Endothelial cell (in vitro differentiated cells): ENCODE measurements around the gene NKAIN2. TPM values are rescaled to one million over a fixed set of nuclear protein-coding genes. Genes with fewer than 3 reads are reported as not detected.

Experiments used
- DNase-seq: peaks from one replicate; pipeline ENCODE4 v3.0.0; 2021; ENCODE audit warnings: low spot score
- H3K27ac Mint-ChIP-seq: one replicate; pipeline ENCODE4 v1.8.0; 2021; ENCODE audit warnings: mixed read lengths, inconsistent platforms; ENCODE audit not compliant: unreplicated experiment
- H3K27me3 Mint-ChIP-seq: one replicate; pipeline ENCODE4 v1.8.0; 2021; ENCODE audit warnings: mild to moderate bottlenecking, moderate library complexity, mixed read lengths, inconsistent platforms; ENCODE audit not compliant: unreplicated experiment
- H3K36me3 Mint-ChIP-seq: one replicate; pipeline ENCODE4 v1.8.0; 2021; ENCODE audit warnings: mild to moderate bottlenecking, low read depth, mixed read lengths, inconsistent platforms; ENCODE audit not compliant: unreplicated experiment
- H3K4me1 Mint-ChIP-seq: one replicate; pipeline ENCODE4 v1.8.0; 2021; ENCODE audit warnings: mild to moderate bottlenecking, mixed read lengths, inconsistent platforms; ENCODE audit not compliant: unreplicated experiment
- H3K4me3 Mint-ChIP-seq: one replicate; pipeline ENCODE4 v1.8.0; 2021; ENCODE audit warnings: mild to moderate bottlenecking, mixed read lengths, inconsistent platforms; ENCODE audit not compliant: unreplicated experiment
- H3K9me3 Mint-ChIP-seq: one replicate; pipeline ENCODE4 v1.8.0; 2021; ENCODE audit warnings: mixed read lengths, inconsistent platforms; ENCODE audit not compliant: unreplicated experiment
- CTCF ChIP-seq: fragments of 200-600 bp; sonication (generic); IDR thresholded peaks from one replicate; pipeline ENCODE4 v1.5.0; 2021; ENCODE audit warnings: antibody characterized with exemption; ENCODE audit not compliant: unreplicated experiment
- total RNA-seq: library from RNA; stranded (reverse); fragmentation: NEBNext Ultra II Directional; extraction: Animal tissue kit (Norgen Biotek cat#: 25700); gene quantifications from one replicate; pipeline ENCODE4 v1.2.1, GENCODE V29; 2021; ENCODE audit not compliant: unreplicated experiment

NKAIN2 gene
- total RNA-seq, 1 donor from 2014 or later: 9.5 TPM

DNA sequence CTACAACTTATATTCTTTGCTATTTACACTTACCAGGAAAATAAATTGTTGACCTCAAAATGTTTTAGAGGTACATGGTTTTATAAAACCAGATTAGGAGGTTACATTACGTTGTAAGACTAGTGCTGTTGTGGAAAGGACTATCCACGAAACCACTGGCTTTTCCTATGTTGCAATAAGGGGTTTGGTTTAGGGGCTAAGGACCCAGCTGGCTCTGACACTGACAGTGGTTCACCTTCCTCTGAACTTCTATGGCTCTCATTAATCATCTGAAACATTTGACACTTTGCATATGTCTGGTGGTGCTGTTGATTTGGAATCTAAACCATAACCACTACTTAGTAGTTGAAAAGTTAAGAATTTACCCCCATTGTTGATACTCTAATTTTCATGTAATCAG lies 186.7 kb downstream of the NKAIN2 start:
- Mint-ChIP-seq H3K4me3 (no peak overlapping the region), H3K27ac (no peak overlapping the region), H3K27me3 (no peaks in the 10 kb centered on the region), H3K4me1 (peaks cover 9% of the 10 kb centered on the region), H3K36me3 (no peaks in the 10 kb centered on the region), H3K9me3 (no peaks in the 10 kb centered on the region)
- no peak for DNase-seq
- no peak for TF ChIP-seq CTCF

- Mint-ChIP-seq H3K27ac (no peak overlapping the region), H3K27me3 (no peaks in the 10 kb centered on the region), H3K36me3 (no peaks in the 10 kb centered on the region), H3K9me3 (no peaks in the 10 kb centered on the region), H3K4me1 (peaks cover 9% of the 10 kb centered on the region), H3K4me3 (no peak overlapping the region)
- TF ChIP-seq CTCF: no peak
- no peak for DNase-seq
Measured at GRCh38 chr6:123994168-123994567, 190.5 kb downstream of the NKAIN2 start.

GRCh38 chr6:123994891-123995635 lies 191.4 kb downstream of the NKAIN2 start:
- Mint-ChIP-seq H3K36me3 (no peaks in the 10 kb centered on the region), H3K27me3 (no peaks in the 10 kb centered on the region), H3K4me3 (no peak overlapping the region), H3K27ac (no peak overlapping the region), H3K4me1 (peaks cover 6% of the 10 kb centered on the region), H3K9me3 (no peaks in the 10 kb centered on the region)
- DNase-seq: no peak
- TF ChIP-seq CTCF: no peak

- Mint-ChIP-seq H3K27ac (no peak overlapping the region), H3K4me1 (no peaks in the 10 kb centered on the region), H3K36me3 (no peaks in the 10 kb centered on the region), H3K9me3 (no peaks in the 10 kb centered on the region), H3K27me3 (no peaks in the 10 kb centered on the region), H3K4me3 (no peak overlapping the region)
- DNase-seq: no peak
- TF ChIP-seq CTCF: no peak
Measured at GRCh38 chr6:123997223-123997622, 193.6 kb downstream of the NKAIN2 start.

DNA sequence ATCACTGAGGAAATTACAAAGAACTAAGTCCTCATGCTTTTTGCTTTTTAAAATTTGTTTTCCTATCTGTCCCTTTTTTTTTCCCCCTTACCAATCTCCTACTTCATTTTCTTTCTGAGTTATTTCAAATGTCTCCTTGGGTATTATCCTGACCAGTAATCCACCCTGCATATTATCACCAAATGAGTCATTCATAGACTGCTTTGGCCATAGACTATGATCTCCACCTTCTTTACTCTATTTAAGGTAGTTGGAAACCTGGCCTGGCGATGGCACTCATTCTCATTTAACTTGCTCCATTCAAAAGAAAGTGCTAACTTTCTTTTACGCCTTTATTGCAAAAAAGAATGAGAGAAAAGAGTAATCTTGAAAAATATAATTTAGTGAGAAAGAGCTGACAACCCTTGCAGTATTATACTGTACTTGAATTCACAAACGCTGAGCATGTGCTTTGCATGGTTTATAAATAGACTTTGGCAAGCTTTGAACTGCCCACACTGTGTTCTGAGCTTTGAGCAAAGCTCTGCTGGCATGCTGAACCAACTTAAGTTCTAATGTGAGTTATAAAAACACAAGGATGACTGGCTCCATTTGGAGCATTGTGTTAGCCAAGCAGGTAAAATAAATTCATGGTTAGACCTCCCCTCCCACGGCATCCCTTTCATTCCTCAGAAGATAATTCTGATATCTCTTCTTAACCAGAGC lies 198.9 kb downstream of the NKAIN2 start:
- no peaks in the 10 kb centered on the region for H3K27me3 Mint-ChIP-seq
- H3K4me1 Mint-ChIP-seq: peaks cover 13% of the 10 kb centered on the region

More for the DNA sequence above, 198.9 kb downstream of the NKAIN2 start:
- no peak overlapping the region for H3K27ac Mint-ChIP-seq
- DNase-seq: no peak
- TF ChIP-seq CTCF: no peak
- no peaks in the 10 kb centered on the region for H3K36me3 Mint-ChIP-seq
- H3K9me3 Mint-ChIP-seq: no peaks in the 10 kb centered on the region
- no peak overlapping the region for H3K4me3 Mint-ChIP-seq
